ENCODE results near the gene RPS25. TPM values are rescaled to one million over a fixed set of nuclear protein-coding genes. Genes with fewer than 3 reads are reported as not detected.
A peak's percentile ranks its signal among the peaks of the same experiment; 100 is the strongest.

Gene RPS25
- total and polyA plus RNA-seq, 9 of the 15 experiments (the other 6 are each of a cell fraction or from before 2014, with no cell fraction given) = 1,553 to 5,486 (median 2,471) TPM

- TF ChIP-seq TFE3 (CRISPR knock-in tag; IDR thresholded peaks at IDR 0.05) (no peak), ZBTB12 (CRISPR knock-in tag; IDR thresholded peaks at IDR 0.05) (peak; percentile 54), BCOR (IDR thresholded peaks at IDR 0.05) (no peak), TRIM28 (IDR thresholded peaks at IDR 0.05) (peak; percentile 40), POLR2B (IDR thresholded peaks at IDR 0.05; ENCODE audit: low read depth, partially characterized antibody) (peak; percentile 91), NBN (IDR thresholded peaks at IDR 0.05; ENCODE audit: low read depth) (no peak), SMARCA4 (IDR thresholded peaks at IDR 0.05) (no peak), ZNF780A (CRISPR knock-in tag; IDR thresholded peaks at IDR 0.05) (no peak), ATF1 (CRISPR knock-in tag; IDR thresholded peaks at IDR 0.05) (no peak), ATF1 (tag; IDR thresholded peaks at IDR 0.05) (peak; percentile 95), L3MBTL2 (IDR thresholded peaks at IDR 0.05) (peak; percentile 76), MNT (conservative IDR thresholded peaks at IDR 0.05) (peak; percentile 88 to 90), PML (IDR thresholded peaks at IDR 0.05; ENCODE audit: low read length) (peak; percentile 83), MYNN (IDR thresholded peaks at IDR 0.05) (0 out of 2 replicates have a peak, but pooled peaks have one; percentile 36), MYNN (CRISPR knock-in tag; IDR thresholded peaks at IDR 0.05) (no peak), ZNF75A (CRISPR knock-in tag; IDR thresholded peaks at IDR 0.05) (no peak), LEF1 (IDR thresholded peaks at IDR 0.05) (no peak), CHAMP1 (IDR thresholded peaks at IDR 0.05) (no peak), HMGN3 (IDR thresholded peaks at IDR 0.05; ENCODE audit: borderline replicate concordance, extremely low read depth, insufficient read length, low read depth, low read length) (peak; percentile 61), EWSR1 (IDR thresholded peaks at IDR 0.05; ENCODE audit: borderline replicate concordance, low read depth, partially characterized antibody) (no peak), RHOXF2B (CRISPR knock-in tag; conservative IDR thresholded peaks at IDR 0.05) (0 out of 2 replicates have a peak, but pooled peaks have one; percentile 43), SRSF3 (IDR thresholded peaks at IDR 0.05; ENCODE audit: insufficient read depth, low read length) (no peak), ZNF274 (IDR thresholded peaks at IDR 0.05; ENCODE audit: borderline replicate concordance, low read depth, low read length) (no peak), SIX5 (IDR thresholded peaks at IDR 0.05; ENCODE audit: borderline replicate concordance in 1 of 2, insufficient read depth in 1 of 2, low read depth in 1 of 2, low read length in 2 of 2) (peak; percentile 39 to 54; a peak in 3 of 4 replicates)
Observed at GRCh38 chr11:119018074-119018938, at the start of gene RPS25, which contains the start of gene TRAPPC4 (continued).

Data from K562 (cell line).